Endothelial cell (in vitro differentiated cells): Measurements from ENCODE around the gene SLC9A1. TPM values are rescaled to one million over a fixed set of nuclear protein-coding genes. Genes with fewer than 3 reads are reported as not detected.
"Not testable (repeated sequence)": the region's sequence is repeated elsewhere in the genome, so short reads cannot be mapped to it uniquely, and the experiment has no call there.

ENCODE experiments used
- DNase-seq: peaks from one replicate; pipeline ENCODE4 v3.0.0; 2021; ENCODE audit warnings: low spot score
- H3K27ac Mint-ChIP-seq: one replicate; pipeline ENCODE4 v1.8.0; 2021; ENCODE audit warnings: mixed read lengths, inconsistent platforms; ENCODE audit not compliant: unreplicated experiment
- H3K27me3 Mint-ChIP-seq: one replicate; pipeline ENCODE4 v1.8.0; 2021; ENCODE audit warnings: mild to moderate bottlenecking, moderate library complexity, mixed read lengths, inconsistent platforms; ENCODE audit not compliant: unreplicated experiment
- H3K36me3 Mint-ChIP-seq: one replicate; pipeline ENCODE4 v1.8.0; 2021; ENCODE audit warnings: mild to moderate bottlenecking, low read depth, mixed read lengths, inconsistent platforms; ENCODE audit not compliant: unreplicated experiment
- H3K4me1 Mint-ChIP-seq: one replicate; pipeline ENCODE4 v1.8.0; 2021; ENCODE audit warnings: mild to moderate bottlenecking, mixed read lengths, inconsistent platforms; ENCODE audit not compliant: unreplicated experiment
- H3K4me3 Mint-ChIP-seq: one replicate; pipeline ENCODE4 v1.8.0; 2021; ENCODE audit warnings: mild to moderate bottlenecking, mixed read lengths, inconsistent platforms; ENCODE audit not compliant: unreplicated experiment
- H3K9me3 Mint-ChIP-seq: one replicate; pipeline ENCODE4 v1.8.0; 2021; ENCODE audit warnings: mixed read lengths, inconsistent platforms; ENCODE audit not compliant: unreplicated experiment
- long read RNA-seq: library from polyadenylated mRNA; unstranded; transcript quantifications from one replicate; pipeline ENCODE4 v2.0.0, GENCODE V29; 2020; ENCODE audit not compliant: unreplicated experiment
- total RNA-seq: library from RNA; stranded (reverse); fragmentation: NEBNext Ultra II Directional; extraction: Animal tissue kit (Norgen Biotek cat#: 25700); gene quantifications from one replicate; pipeline ENCODE4 v1.2.1, GENCODE V29; 2021; ENCODE audit not compliant: unreplicated experiment
- TF ChIP-seq, protein P1 (sequence below): fragments of 200-600 bp; sonication (generic); IDR thresholded peaks from one replicate; pipeline ENCODE4 v1.5.0; 2021; ENCODE audit warnings: antibody characterized with exemption; ENCODE audit not compliant: unreplicated experiment

Gene SLC9A1
- total RNA-seq: 96.2 TPM
- long read RNA-seq, partial matches to known transcripts: 1 of 1 reads
- long read RNA-seq, other reads (novel, unspliced or antisense): 0 of 1 reads

DNA sequence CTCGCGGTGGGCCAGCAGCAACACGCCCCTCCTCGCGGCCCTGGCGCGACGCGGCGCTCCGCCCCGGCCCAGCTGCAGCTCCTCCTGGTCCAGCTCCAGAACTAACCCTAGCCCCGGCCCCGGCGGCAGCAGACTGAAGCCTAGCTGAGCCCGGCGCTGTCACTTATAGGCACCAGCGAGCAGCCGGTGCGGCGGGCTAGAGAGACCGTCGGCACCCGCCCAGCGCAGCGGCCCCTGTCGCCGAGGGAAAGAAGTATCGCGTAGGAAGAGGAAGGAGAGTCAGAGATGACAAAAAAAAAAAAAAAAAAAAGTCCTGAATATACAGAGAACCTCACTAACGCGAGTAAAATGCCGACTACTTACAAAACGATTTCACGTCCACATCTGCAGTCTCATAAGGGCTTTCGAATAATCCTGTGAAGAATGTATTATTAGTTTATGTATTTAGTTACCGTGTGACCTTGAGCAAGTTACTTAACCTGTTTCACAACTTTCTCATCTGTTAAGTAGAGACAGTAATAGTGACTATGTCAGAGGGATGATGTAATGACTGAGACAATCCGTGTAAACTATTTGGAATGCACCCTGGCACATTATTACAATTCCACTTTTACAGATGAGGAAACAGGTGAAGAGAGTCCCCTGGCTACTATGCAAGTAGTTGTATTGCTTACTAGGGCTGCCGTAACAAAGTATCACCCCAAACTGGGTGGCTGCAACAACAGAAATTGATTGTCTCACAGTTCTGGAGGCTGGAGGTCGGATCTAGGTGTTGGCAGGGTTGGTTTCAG, at the start of gene SLC9A1:
Gene SLC9A1 (minus strand): TSS at position 135 of the 791 bp plus-strand sequence. CDS start 791 bp downstream, outside the sequence.
- peak; percentile 97 for DNase-seq
- H3K36me3 Mint-ChIP-seq: peaks cover 7% of the 10 kb centered on the region
- no peaks in the 10 kb centered on the region for H3K9me3 Mint-ChIP-seq
- H3K27ac Mint-ChIP-seq: peak within 1 kb of the TSS; percentile 96
- peaks cover 7% of the 10 kb centered on the region for H3K27me3 Mint-ChIP-seq
- peak within 1 kb of the TSS; percentile 96 for H3K4me3 Mint-ChIP-seq
- TF ChIP-seq, protein P1, sequence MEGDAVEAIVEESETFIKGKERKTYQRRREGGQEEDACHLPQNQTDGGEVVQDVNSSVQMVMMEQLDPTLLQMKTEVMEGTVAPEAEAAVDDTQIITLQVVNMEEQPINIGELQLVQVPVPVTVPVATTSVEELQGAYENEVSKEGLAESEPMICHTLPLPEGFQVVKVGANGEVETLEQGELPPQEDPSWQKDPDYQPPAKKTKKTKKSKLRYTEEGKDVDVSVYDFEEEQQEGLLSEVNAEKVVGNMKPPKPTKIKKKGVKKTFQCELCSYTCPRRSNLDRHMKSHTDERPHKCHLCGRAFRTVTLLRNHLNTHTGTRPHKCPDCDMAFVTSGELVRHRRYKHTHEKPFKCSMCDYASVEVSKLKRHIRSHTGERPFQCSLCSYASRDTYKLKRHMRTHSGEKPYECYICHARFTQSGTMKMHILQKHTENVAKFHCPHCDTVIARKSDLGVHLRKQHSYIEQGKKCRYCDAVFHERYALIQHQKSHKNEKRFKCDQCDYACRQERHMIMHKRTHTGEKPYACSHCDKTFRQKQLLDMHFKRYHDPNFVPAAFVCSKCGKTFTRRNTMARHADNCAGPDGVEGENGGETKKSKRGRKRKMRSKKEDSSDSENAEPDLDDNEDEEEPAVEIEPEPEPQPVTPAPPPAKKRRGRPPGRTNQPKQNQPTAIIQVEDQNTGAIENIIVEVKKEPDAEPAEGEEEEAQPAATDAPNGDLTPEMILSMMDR: peak; percentile 45
- peaks cover 54% of the 10 kb centered on the region for H3K4me1 Mint-ChIP-seq

DNA sequence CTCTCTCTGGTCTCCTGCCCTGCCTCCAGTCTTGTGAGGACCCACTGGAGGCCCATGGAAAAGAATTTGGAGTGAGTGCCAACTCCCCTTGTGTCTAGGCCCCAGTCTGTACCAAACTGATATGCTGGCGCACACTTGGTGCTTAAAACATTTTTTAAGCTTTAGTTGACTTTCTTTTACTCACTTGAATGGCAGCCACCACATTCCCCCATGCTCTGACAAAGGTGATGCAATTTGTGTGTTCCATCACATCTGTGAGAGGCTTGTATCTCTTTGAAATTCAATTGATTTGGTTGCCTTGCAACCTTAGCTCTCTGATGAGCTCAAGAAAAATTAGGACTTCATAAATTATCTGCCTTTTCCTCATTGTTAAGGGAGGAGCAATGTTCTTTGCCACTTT, 49.0 kb upstream of the SLC9A1 start:
- Mint-ChIP-seq H3K4me3 (no peak overlapping the region), H3K27ac (no peak overlapping the region), H3K4me1 (no peaks in the 10 kb centered on the region), H3K36me3 (no peaks in the 10 kb centered on the region), H3K9me3 (no peaks in the 10 kb centered on the region), H3K27me3 (peaks cover 6% of the 10 kb centered on the region)
- TF ChIP-seq, protein P1: no peak
- DNase-seq: no peak

DNA sequence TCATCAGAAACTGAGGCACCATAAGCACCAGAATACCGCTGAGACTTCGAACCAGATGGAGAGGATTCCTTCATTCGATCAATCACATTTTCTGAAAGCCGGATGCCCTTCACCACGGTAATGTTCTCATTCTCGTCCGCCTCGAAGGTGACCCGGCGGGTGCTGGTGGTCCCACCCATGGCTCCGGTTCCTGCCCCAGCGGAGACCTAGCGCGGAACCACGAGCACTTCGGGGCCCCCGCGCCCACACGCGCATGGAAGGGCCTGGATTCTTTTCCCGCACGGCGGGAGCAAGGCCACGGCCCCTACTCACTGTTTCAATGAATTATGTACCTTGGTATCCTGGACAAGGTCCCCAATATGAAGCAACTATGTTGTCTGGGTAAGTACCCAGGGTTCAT, 46.4 kb upstream of the SLC9A1 start:
- Mint-ChIP-seq H3K9me3 (no peaks in the 10 kb centered on the region), H3K27ac (no peak overlapping the region), H3K27me3 (peaks cover 6% of the 10 kb centered on the region), H3K36me3 (no peaks in the 10 kb centered on the region), H3K4me3 (no peak overlapping the region), H3K4me1 (peaks cover 2% of the 10 kb centered on the region)
- no peak for DNase-seq
- TF ChIP-seq, protein P1: no peak

DNA sequence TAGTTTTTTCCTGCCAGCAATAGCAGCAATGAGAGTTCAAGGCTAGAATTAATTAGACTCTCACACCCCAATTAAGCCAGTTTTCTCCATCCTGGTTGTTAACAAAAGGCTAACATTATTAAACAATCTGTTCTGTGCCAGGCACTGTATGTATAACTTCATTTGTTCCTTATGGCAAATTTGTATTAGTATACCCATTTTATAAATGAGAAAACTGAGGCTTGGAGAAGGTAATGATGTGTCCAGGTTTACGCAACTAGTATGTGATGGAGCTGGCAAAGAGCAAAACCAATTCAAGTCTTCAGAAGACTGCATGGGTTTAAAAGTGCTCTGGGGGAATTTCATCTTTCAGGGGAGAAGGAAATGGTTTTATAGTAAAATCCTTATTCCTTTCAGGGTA, 38.3 kb upstream of the SLC9A1 start:
- H3K4me3 Mint-ChIP-seq: no peak overlapping the region
- TF ChIP-seq, protein P1: no peak
- no peaks in the 10 kb centered on the region for H3K9me3 Mint-ChIP-seq
- H3K4me1 Mint-ChIP-seq: peaks cover 2% of the 10 kb centered on the region
- peaks cover 5% of the 10 kb centered on the region for H3K27me3 Mint-ChIP-seq
- H3K27ac Mint-ChIP-seq: no peak overlapping the region
- no peak for DNase-seq
- H3K36me3 Mint-ChIP-seq: no peaks in the 10 kb centered on the region

DNA sequence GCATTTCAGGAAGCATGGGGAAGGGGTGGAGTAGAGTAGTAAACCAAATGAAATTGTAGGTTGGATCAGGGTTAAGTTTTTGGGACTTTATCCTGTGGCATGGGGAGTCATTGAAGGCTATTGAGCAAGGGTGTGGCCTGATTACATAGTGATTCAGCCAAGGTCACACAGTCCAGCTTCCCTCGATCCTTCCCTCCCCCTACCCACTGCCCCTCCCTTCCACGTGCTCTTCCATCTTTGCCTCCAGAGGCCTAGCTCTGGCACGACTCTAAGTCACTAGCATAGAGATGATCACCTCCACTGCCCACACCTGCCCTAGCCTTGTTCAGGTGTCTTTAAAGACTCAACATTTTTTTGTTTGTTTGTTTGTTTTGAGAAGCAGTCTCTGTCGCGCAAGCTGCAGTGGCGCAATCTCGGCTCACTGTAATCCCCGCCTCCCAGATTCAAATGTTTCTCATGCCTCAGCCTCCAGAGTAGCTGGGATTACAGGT, 37.2 kb upstream of the SLC9A1 start:
- no peak for DNase-seq
- H3K4me3 Mint-ChIP-seq: no peak overlapping the region
- H3K27ac Mint-ChIP-seq: no peak overlapping the region
- no peaks in the 10 kb centered on the region for H3K4me1 Mint-ChIP-seq
- H3K27me3 Mint-ChIP-seq: peaks cover 5% of the 10 kb centered on the region
- TF ChIP-seq, protein P1: no peak
- H3K36me3 Mint-ChIP-seq: no peaks in the 10 kb centered on the region
- H3K9me3 Mint-ChIP-seq: no peaks in the 10 kb centered on the region

DNA sequence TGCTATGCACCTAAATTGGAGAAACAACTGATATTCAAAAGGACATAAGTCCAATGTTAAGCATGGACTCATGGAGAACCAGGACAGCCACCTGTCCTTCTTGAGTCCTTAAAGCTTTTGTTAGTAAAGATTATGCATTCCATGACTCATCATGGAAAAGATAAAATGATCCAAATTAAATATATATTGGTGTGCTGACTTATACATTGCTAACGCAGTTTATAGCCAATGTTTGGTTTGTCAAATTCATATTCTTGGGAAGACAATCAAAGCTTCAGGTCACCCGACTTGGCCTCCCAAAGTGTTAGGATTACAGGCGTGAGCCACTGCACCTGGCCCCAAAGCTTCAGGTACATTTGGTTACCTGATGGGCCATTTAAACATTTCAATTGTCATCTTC, 29.7 kb upstream of the SLC9A1 start:
- not testable (repeated sequence) for DNase-seq, H3K4me3 Mint-ChIP-seq, H3K27me3 Mint-ChIP-seq, H3K9me3 Mint-ChIP-seq, H3K36me3 Mint-ChIP-seq, H3K4me1 Mint-ChIP-seq, H3K27ac Mint-ChIP-seq
